Subcutaneous adipose tissue (tissue), 4 donors: Measurements from ENCODE around the gene LVRN. TPM values are rescaled to one million over a fixed set of nuclear protein-coding genes. Genes with fewer than 3 reads are reported as not detected.

Experiments
- CTCF ChIP-seq: fragments of 450-650 bp; IDR thresholded peaks from one replicate; pipeline ENCODE4 v1.5.1; 2016; ENCODE audit warnings: low read depth, mild to moderate bottlenecking, control low read depth, antibody characterized with exemption, moderate library complexity
- total RNA-seq, 4 donors: library from RNA; depleted of rRNA; stranded (reverse); fragments of >200 nt; gene quantifications; one replicate each; pipeline ENCODE4 v1.1.0, GENCODE V29; 2016

The LVRN gene
- total RNA-seq, 4 donors from 2014 or later: 37.2 to 135 (median 96.4) TPM

GRCh38 chr5:115939059-115939458 lies 23.2 kb upstream of the LVRN start:
- TF ChIP-seq CTCF: no peak

GRCh38 chr5:115940080-115940810 lies 22.0 kb upstream of the LVRN start:
- TF ChIP-seq CTCF: no peak

- no peak for TF ChIP-seq CTCF
These were observed 21.1 kb upstream of the LVRN start for GRCh38 chr5:115941051-115941675.

GRCh38 chr5:115944501-115944900 lies 17.8 kb upstream of the LVRN start:
- TF ChIP-seq CTCF: no peak

GRCh38 chr5:115946655-115947054 lies 15.6 kb upstream of the LVRN start:
- no peak for TF ChIP-seq CTCF

GRCh38 chr5:115947260-115947659 lies 15.0 kb upstream of the LVRN start:
- no peak for TF ChIP-seq CTCF

- TF ChIP-seq CTCF: no peak
These were observed 14.2 kb upstream of the LVRN start for GRCh38 chr5:115948091-115948534.
